PC-3 (cell line): Measurements from ENCODE around the gene VEZT. TPM values are rescaled to one million over a fixed set of nuclear protein-coding genes. Genes with fewer than 3 reads are reported as not detected.
"Not testable (repeated sequence)": the region's sequence is repeated elsewhere in the genome, so short reads cannot be mapped to it uniquely, and the experiment has no call there.

Experiments used
- ATAC-seq: fragments of 200-7000 bp; cut with Tn5 transposase; 2 replicates; pipeline ENCODE4 v1.9.1; 2020; ENCODE audit warnings: mild to moderate bottlenecking, moderate library complexity
- BruUV-seq: library from RNA; stranded (reverse); fragments of 400-500 nt; replicated peaks from 2 replicates; lab custom pipeline; 2021; lab: Mats Ljungman, UMichigan
- CTCF ChIA-PET: fragments of 300-600 bp; sonication (Branson Sonifier 250); formaldehyde crosslinking; loops from one replicate; lab custom pipeline; 2022; ENCODE audit warnings: antibody characterized with exemption; lab: Charles Lee
- POLR2A ChIA-PET: fragments of 300-600 bp; sonication (Branson Sonifier 250); formaldehyde crosslinking; loops from one replicate; lab custom pipeline; 2022; ENCODE audit warnings: antibody characterized with exemption; ENCODE audit not compliant: unreplicated experiment; lab: Charles Lee
- DNase-seq: peaks from one replicate; pipeline ENCODE4 v3.0.0-alpha.2; 2015
- H2AFZ ChIP-seq: fragments of 300-600 bp; sonication (generic); 2 replicates; pipeline ENCODE4 v1.6.0; 2016; ENCODE audit warnings: antibody characterized with exemption, low read length
- H3F3A ChIP-seq: fragments of 300-600 bp; sonication (generic); one replicate; pipeline ENCODE4 v1.6.0; 2017; ENCODE audit warnings: antibody characterized with exemption, low read length, control low read depth, mild to moderate bottlenecking; ENCODE audit not compliant: unreplicated experiment
- H3K27ac ChIP-seq: fragments of 300-600 bp; sonication (generic); 2 replicates; pipeline ENCODE4 v1.5.1; 2016; ENCODE audit warnings: mild to moderate bottlenecking, low read length
- H3K27me3 ChIP-seq: fragments of 300-600 bp; sonication (generic); 2 replicates; pipeline ENCODE4 v1.6.1; 2016; ENCODE audit warnings: low read length, mixed read lengths
- H3K36me3 ChIP-seq: fragments of 300-600 bp; sonication (generic); 2 replicates; pipeline ENCODE4 v1.6.1; 2016; ENCODE audit warnings: low read depth, mixed run types, low read length, mixed read lengths
- H3K4me1 ChIP-seq: fragments of 300-600 bp; sonication (generic); 2 replicates; pipeline ENCODE4 v1.5.1; 2016; ENCODE audit warnings: low read length; ENCODE audit not compliant: insufficient read depth
- H3K4me2 ChIP-seq: fragments of 300-600 bp; sonication (generic); 2 replicates; pipeline ENCODE4 v1.6.0; 2016; ENCODE audit warnings: low read length
- H3K4me3 ChIP-seq: fragments of 300-600 bp; sonication (generic); 2 replicates; pipeline ENCODE4 v1.5.1; 2016; ENCODE audit warnings: mild to moderate bottlenecking, low read length, mixed read lengths
- H3K79me2 ChIP-seq: fragments of 300-600 bp; sonication (generic); 2 replicates; pipeline ENCODE4 v1.6.1; 2017; ENCODE audit warnings: low read length, mixed read lengths
- H3K9ac ChIP-seq: fragments of 300-600 bp; sonication (generic); 2 replicates; pipeline ENCODE4 v1.6.0; 2016; ENCODE audit warnings: mild to moderate bottlenecking, low read length
- H3K9me2 ChIP-seq: fragments of 300-600 bp; sonication (generic); replicated peaks from 2 replicates; pipeline ENCODE4 v1.6.1; 2016; ENCODE audit warnings: mixed run types, low read length, mixed read lengths
- H3K9me3 ChIP-seq: fragments of 300-600 bp; sonication (generic); 2 replicates; pipeline ENCODE4 v1.6.1; 2016; ENCODE audit warnings: low read length, mixed read lengths
- H4K20me1 ChIP-seq: fragments of 300-600 bp; sonication (generic); 2 replicates; pipeline ENCODE4 v1.6.1; 2016; ENCODE audit warnings: low read length, mixed read lengths
- CTCF ChIP-seq: fragments of 300-600 bp; sonication (generic); conservative IDR thresholded peaks from 2 replicates; pipeline ENCODE4 v1.5.1; 2017; ENCODE audit warnings: antibody characterized with exemption, low read depth, mild to moderate bottlenecking, low read length
- EZH2 ChIP-seq: fragments of 300-600 bp; sonication (generic); IDR thresholded peaks from one replicate; pipeline ENCODE4 v1.6.1; 2017; ENCODE audit warnings: antibody characterized with exemption, mild to moderate bottlenecking, low read length; ENCODE audit not compliant: unreplicated experiment
- EZH2phosphoT487 ChIP-seq: fragments of 300-600 bp; sonication (generic); IDR thresholded peaks from 2 replicates; pipeline ENCODE4 v1.6.1; 2018; ENCODE audit warnings: mild to moderate bottlenecking, antibody characterized with exemption, low read length, borderline replicate concordance
- intact Hi-C: fragments of 100-400 bp; cut with micrococcal nuclease; formaldehyde crosslinking; loops from 2 replicates; pipeline ENCODE4 v1.9.0; 2023
- total RNA-seq: library from RNA; depleted of rRNA; stranded (reverse); fragments of >200 nt; gene quantifications from 2 replicates; pipeline ENCODE4 v1.2.3, GENCODE V29; 2014

The VEZT gene
- total RNA-seq, 1 experiment from 2014 or later = 83.6 TPM

GRCh38 chr12:95304673-95305198, 87.1 kb downstream of the VEZT start:
- no peaks in the 10 kb centered on the region for H3K9me2 ChIP-seq
- peak overlapping the region; percentile 57 for H3K4me2 ChIP-seq
- CTCF ChIA-PET = interaction anchor here (0.6 kb wide), 1 partner anchor 29 kb away, joined by 3 read pairs; no protein-coding TSS in a partner anchor
- H3K4me3 ChIP-seq = no peak overlapping the region
- POLR2A ChIA-PET = no interaction called here
- peaks cover 26% of the 10 kb centered on the region for H3K36me3 ChIP-seq
- no peaks in the 10 kb centered on the region for H3K79me2 ChIP-seq
- H3K4me1 ChIP-seq = peaks cover 34% of the 10 kb centered on the region
- no peak overlapping the region for H3K9ac ChIP-seq
- BruUV-seq = no TSS peak
- peaks cover 4% of the 10 kb centered on the region; the same call in 1 of the 2 replicates for H4K20me1 ChIP-seq
- TF ChIP-seq CTCF (no peak), EZH2phosphoT487 (no peak), EZH2 (no peak)
- no peak for ATAC-seq
- no peak overlapping the region for H3K27ac ChIP-seq
- H3K27me3 ChIP-seq = no peaks in the 10 kb centered on the region
- peak; percentile 42 for DNase-seq
- H2AFZ ChIP-seq = no peak overlapping the region
- H3F3A ChIP-seq = peaks cover 6% of the 10 kb centered on the region
- no peaks in the 10 kb centered on the region for H3K9me3 ChIP-seq
- intact Hi-C loops = no loop called here

GRCh38 chr12:95312656-95313055, 95.0 kb downstream of the VEZT start:
- intact Hi-C loops = no loop called here
- no peak for DNase-seq
- TF ChIP-seq CTCF (no peak), EZH2 (no peak), EZH2phosphoT487 (no peak)
- CTCF ChIA-PET = no interaction called here
- Histone ChIP-seq H3K9me2 (no peaks in the 10 kb centered on the region), H2AFZ (no peak overlapping the region), H3K27me3 (no peaks in the 10 kb centered on the region), H3K27ac (no peak overlapping the region), H3K4me3 (no peak overlapping the region), H3F3A (peaks cover 5% of the 10 kb centered on the region), H3K4me2 (no peak overlapping the region), H3K4me1 (peaks cover 19% of the 10 kb centered on the region), H3K79me2 (no peaks in the 10 kb centered on the region), H3K9ac (no peak overlapping the region), H3K9me3 (no peaks in the 10 kb centered on the region), H4K20me1 (no peaks in the 10 kb centered on the region), H3K36me3 (peaks cover 22% of the 10 kb centered on the region)
- POLR2A ChIA-PET = interaction anchor here (0.6 kb wide), 1 partner anchor 196 kb away, joined by 4 read pairs; no protein-coding TSS in a partner anchor
- no peak for ATAC-seq
- no TSS peak for BruUV-seq

GRCh38 chr12:95314756-95315155, 97.1 kb downstream of the VEZT start:
- H3K4me3 ChIP-seq, CTCF ChIA-PET, H4K20me1 ChIP-seq, H3K27ac ChIP-seq, BruUV-seq, H3F3A ChIP-seq, H3K27me3 ChIP-seq, H3K9me2 ChIP-seq, H3K9ac ChIP-seq, DNase-seq, H3K9me3 ChIP-seq, H3K36me3 ChIP-seq, intact Hi-C loops, POLR2A ChIA-PET, ATAC-seq, H3K4me2 ChIP-seq, H3K79me2 ChIP-seq, H2AFZ ChIP-seq: not testable (repeated sequence)
- peaks cover 40% of the 10 kb centered on the region for H3K4me1 ChIP-seq
